HepG2 (cell line): Measurements from ENCODE around the gene ENTPD5. TPM values are rescaled to one million over a fixed set of nuclear protein-coding genes. Genes with fewer than 3 reads are reported as not detected.

Experiments used
- ATAC-seq: fragments of 200-7000 bp; cut with Tn5 transposase; 3 replicates; pipeline ENCODE4 v1.9.1; 2020; ENCODE audit warnings: mild to moderate bottlenecking, moderate library complexity
- BruUV-seq: library from RNA; stranded (reverse); fragments of 400-500 nt; replicated peaks from 2 replicates; lab custom pipeline; 2021; lab: Mats Ljungman, UMichigan
- CTCF ChIA-PET: fragments of 300-600 bp; formaldehyde crosslinking; extraction: SDS; loops from one replicate; lab custom pipeline; 2021; ENCODE audit warnings: low total read pairs, inconsistent platforms, low intra/inter-chr PET ratio; lab: Yijun Ruan, JAX
- POLR2A ChIA-PET: fragments of 350-600 bp; sonication (Branson Sonifier 250); formaldehyde crosslinking; loops from one replicate; lab custom pipeline; 2020; ENCODE audit warnings: antibody characterized with exemption, inconsistent platforms; lab: Yijun Ruan, JAX
- DNase-seq: peaks from one replicate; pipeline ENCODE4 v3.0.0-alpha.2; 2015; ENCODE audit warnings: low spot score
- FAIRE-seq: peaks from 3 replicates; lab custom pipeline; 2011; peaks lifted over from hg19 to GRCh38; lab: Jason Lieb, UNC
- H2AFZ ChIP-seq: one replicate; pipeline ENCODE4 v1.6.1; 2011; ENCODE audit warnings: low read length, inconsistent platforms
- H3K27ac ChIP-seq: fragments of 300-600 bp; 3 replicates; pipeline ENCODE4 v1.8.0; 2011; ENCODE audit warnings: mixed run types, mild to moderate bottlenecking, mixed read lengths, low read length, inconsistent platforms; ENCODE audit not compliant: insufficient read depth; ENCODE audit errors: extremely low read length
- H3K27me3 ChIP-seq, 2 experiments: fragments of 200-600 bp in 1 of 2; 2 replicates in 1 of 2; 3 replicates in 1 of 2; pipeline versions ENCODE4 v1.6.0 to v1.8.0; 2011; ENCODE audit warnings: low read length in 2 of 2, mild to moderate bottlenecking in 2 of 2, moderate library complexity in 2 of 2, inconsistent platforms in 1 of 2; ENCODE audit not compliant: insufficient read depth in 2 of 2, control insufficient read depth in 1 of 2
- H3K36me3 ChIP-seq, 2 experiments: fragments of 200-600 bp in 1 of 2; replicated peaks in 1 of 2; 2 replicates in 1 of 2; 3 replicates in 1 of 2; pipeline versions ENCODE4 v1.5.1 to v1.8.0; 2011; ENCODE audit warnings: low read length in 2 of 2, inconsistent platforms in 1 of 2; ENCODE audit not compliant: insufficient read depth in 2 of 2, control insufficient read depth in 1 of 2
- H3K4me1 ChIP-seq: 2 replicates; pipeline ENCODE4 v1.5.1; 2012; ENCODE audit warnings: low read length, inconsistent platforms; ENCODE audit not compliant: insufficient read depth
- H3K4me2 ChIP-seq: 2 replicates; pipeline ENCODE4 v1.6.0; 2011; ENCODE audit warnings: low read depth, low read length, inconsistent platforms
- H3K4me3 ChIP-seq, 3 experiments: fragments of 200-600 bp in 1 of 3; sonication (generic), shearing (Covaris generic) in 1 of 3; replicated peaks in 1 of 3; 2 replicates each; pipeline ENCODE4 v1.5.1; 2011 to 2016; ENCODE audit warnings: low read length in 3 of 3, inconsistent platforms in 2 of 3, low read depth in 2 of 3, mild to moderate bottlenecking in 2 of 3, control low read depth in 1 of 3, mixed read lengths in 1 of 3; ENCODE audit not compliant: insufficient read depth in 1 of 3
- H3K79me2 ChIP-seq: one replicate; pipeline ENCODE4 v1.6.1; 2011; ENCODE audit warnings: low read length, inconsistent platforms; ENCODE audit not compliant: insufficient read depth
- H3K9ac ChIP-seq: 2 replicates; pipeline ENCODE4 v1.6.0; 2011; ENCODE audit warnings: mild to moderate bottlenecking, low read depth, low read length, inconsistent platforms; ENCODE audit not compliant: insufficient read depth
- H3K9me3 ChIP-seq: 2 replicates; pipeline ENCODE4 v1.5.1; 2012; ENCODE audit warnings: mild to moderate bottlenecking, low read length
- H4K20me1 ChIP-seq: 2 replicates; pipeline ENCODE4 v1.6.0; 2011; ENCODE audit warnings: inconsistent platforms, mild to moderate bottlenecking, low read length, moderate library complexity; ENCODE audit not compliant: insufficient read depth
- ATRX ChIP-seq: sonication (generic); formaldehyde crosslinking; IDR thresholded peaks from 2 replicates; pipeline ENCODE4 v1.4.0; 2020; ENCODE audit warnings: missing genetic modification reagents, borderline replicate concordance
- DNMT1 ChIP-seq: sonication (generic); formaldehyde crosslinking; IDR thresholded peaks from 2 replicates; pipeline ENCODE4 v1.5.1; 2020; ENCODE audit warnings: mild to moderate bottlenecking, missing genetic modification reagents
- HNRNPL ChIP-seq: fragments of 200-400 bp; formaldehyde crosslinking; IDR thresholded peaks from 2 replicates; pipeline ENCODE4 v1.6.1; 2017; ENCODE audit warnings: mild to moderate bottlenecking, low read depth, low read length
- KDM5B ChIP-seq: sonication (generic); formaldehyde crosslinking; IDR thresholded peaks from 2 replicates; pipeline ENCODE4 v1.4.0; 2020; ENCODE audit warnings: missing genetic modification reagents, mild to moderate bottlenecking, borderline replicate concordance
- MXD4 ChIP-seq: IDR thresholded peaks from 2 replicates; pipeline ENCODE4 v1.6.1; 2016; ENCODE audit warnings: mild to moderate bottlenecking, missing biosample characterization, missing genetic modification reagents
- NPAS2 ChIP-seq: sonication (generic); formaldehyde crosslinking; IDR thresholded peaks from 2 replicates; pipeline ENCODE4 v1.8.0; 2022; ENCODE audit warnings: mild to moderate bottlenecking, missing genetic modification reagents, borderline replicate concordance
- PLRG1 ChIP-seq: fragments of 450-650 bp; conservative IDR thresholded peaks from 2 replicates; pipeline ENCODE4 v1.6.1; 2016
- SMARCE1 ChIP-seq: fragments of 450-650 bp; IDR thresholded peaks from 2 replicates; pipeline ENCODE4 v1.6.1; 2017; ENCODE audit warnings: borderline replicate concordance
- ZBTB4 ChIP-seq: sonication (generic); formaldehyde crosslinking; IDR thresholded peaks from 2 replicates; pipeline ENCODE4 v1.4.0; 2020; ENCODE audit warnings: missing genetic modification reagents, mild to moderate bottlenecking, borderline replicate concordance
- ZFP62 ChIP-seq: sonication (generic); formaldehyde crosslinking; IDR thresholded peaks from 2 replicates; pipeline ENCODE4 v1.4.0; 2020; ENCODE audit warnings: missing genetic modification reagents
- ZFYVE20 ChIP-seq: sonication (generic); formaldehyde crosslinking; IDR thresholded peaks from 2 replicates; pipeline ENCODE4 v1.8.0; 2023; ENCODE audit warnings: low read depth, mild to moderate bottlenecking, moderate library complexity, missing genetic modification reagents, borderline replicate concordance
- ZNF276 ChIP-seq: sonication (generic); formaldehyde crosslinking; IDR thresholded peaks from 2 replicates; pipeline ENCODE4 v1.4.0; 2020; ENCODE audit warnings: mild to moderate bottlenecking, low read depth, missing genetic modification reagents
- ZNF335 ChIP-seq: sonication (generic); formaldehyde crosslinking; IDR thresholded peaks from 2 replicates; pipeline ENCODE4 v1.4.0; 2020; ENCODE audit warnings: missing genetic modification reagents
- ZNF382 ChIP-seq: sonication (generic); formaldehyde crosslinking; IDR thresholded peaks from 2 replicates; pipeline ENCODE4 v1.5.0; 2020; ENCODE audit warnings: missing genetic modification reagents, mild to moderate bottlenecking, borderline replicate concordance
- ZNF431 ChIP-seq: sonication (generic); formaldehyde crosslinking; IDR thresholded peaks from 2 replicates; pipeline ENCODE4 v1.9.0; 2022; ENCODE audit warnings: missing genetic modification reagents, low read depth, mild to moderate bottlenecking, borderline replicate concordance
- ZNF674 ChIP-seq: sonication (generic); formaldehyde crosslinking; IDR thresholded peaks from 2 replicates; pipeline ENCODE4 v1.5.0; 2020; ENCODE audit warnings: low read depth, mild to moderate bottlenecking, missing genetic modification reagents
- ZNF782 ChIP-seq: sonication (generic); formaldehyde crosslinking; IDR thresholded peaks from 2 replicates; pipeline ENCODE4 v1.4.0; 2020; ENCODE audit warnings: missing genetic modification reagents, mild to moderate bottlenecking, borderline replicate concordance
- whole genome bisulfite sequencing: methylation state at CpG from one replicate; pipeline ENCODE4 v1.1.6; 2017; ENCODE audit warnings: low lambda C conversion rate; 5-methylcytosine and 5-hydroxymethylcytosine counted together
- in situ Hi-C: cut with HindIII; loops from 2 replicates; pipeline ENCODE4 v1.10.0; 2017; ENCODE audit warnings: low pct_unique_long_range_greater_than_20kb; ENCODE audit not compliant: extremely low pct_ligation_motif_present
- intact Hi-C: fragments of 100-400 bp; cut with micrococcal nuclease; formaldehyde crosslinking; loops from one replicate; pipeline ENCODE4 v1.10.0; 2022; ENCODE audit not compliant: unreplicated experiment
- polyA plus RNA-seq, 8 experiments: library from polyadenylated mRNA; depleted of rRNA in 3 of 8; stranded (reverse) in 7 of 8; unstranded in 1 of 8; fragments of >200 nt; fragmentation: Illumina TruSeq in 4 of 8; extraction: Trizol in 4 of 8; gene quantifications; 2 replicates each; pipeline versions ENCODE4 v1.2.1 to v1.2.3, GENCODE V29; 2011 to 2016; ENCODE audit warnings: low read depth in 4 of 8, missing spikeins in 1 of 8, mixed read lengths in 1 of 8; ENCODE audit not compliant: insufficient read depth in 1 of 8
- total RNA-seq, 5 experiments: library from RNA; depleted of rRNA; stranded (reverse); fragments of >200 nt; fragmentation: Illumina TruSeq; extraction: Trizol; gene quantifications; 2 replicates each; pipeline ENCODE4 v1.2.3, GENCODE V29; 2016; ENCODE audit warnings: low read depth in 1 of 5

ENTPD5 gene
- total and polyA plus RNA-seq, 2 of the 13 experiments (the other 11 are each of a cell fraction or from before 2014, with no cell fraction given), result 33.8 to 43.3 TPM

- peaks cover under 1 to 7% of the 10 kb centered on the region in 2 experiments; a peak in 3 of 5 replicates for H3K36me3 ChIP-seq
- ChIA-PET CTCF (no interaction called here), POLR2A (interaction anchor here (0.6 to 2.9 kb wide), 23 partner anchors 8 to 190 kb away, joined by 3 to 24 read pairs (median 4); partner anchors contain the start of genes ALDH6A1, BBOF1, ENTPD5 and PTGR2)
- WGBS, result 1% methylated on average over 33 of the region's 70 CpGs
- H3K4me2 ChIP-seq, result peak within 1 kb of the TSS; percentile 85
- peak; percentile 95 for ATAC-seq
- no peaks in the 10 kb centered on the region for H4K20me1 ChIP-seq
- H3K79me2 ChIP-seq, result no peaks in the 10 kb centered on the region
- peak; percentile 95 for DNase-seq
- in situ Hi-C loops, result loop anchor here (5.0 kb wide), 1 partner anchor 67 kb away; the partner anchor contains the start of genes BBOF1 and ENTPD5
- BruUV-seq, result no TSS peak
- FAIRE-seq, result peak; percentile 80
- no peak within 1 kb of the TSS for H2AFZ ChIP-seq
- H3K4me1 ChIP-seq, result peaks cover 11% of the 10 kb centered on the region
- H3K4me3 ChIP-seq, result peak within 1 kb of the TSS; percentile 61 to 82 (median 78)
- intact Hi-C loops, result loop anchor here (2.0 to 5.0 kb wide), 2 partner anchors 47 to 87 kb away; no protein-coding TSS in a partner anchor
- peak within 1 kb of the TSS; percentile 97 for H3K9ac ChIP-seq
- H3K9me3 ChIP-seq, result no peaks in the 10 kb centered on the region
- H3K27ac ChIP-seq, result peak within 1 kb of the TSS; percentile 99
- H3K27me3 ChIP-seq, result no peaks in the 10 kb centered on the region
- TF ChIP-seq PLRG1, result no peak
- peak; percentile 88; the same call in 1 of the 2 replicates for TF ChIP-seq KDM5B (CRISPR knock-in tag)
- TF ChIP-seq MXD4, result peak; percentile 80
- TF ChIP-seq ZNF382 (CRISPR knock-in tag), result no peak
- TF ChIP-seq HNRNPL, result no peak
- TF ChIP-seq ZNF782, result 0 out of 2 replicates have a peak, but pooled peaks have one; percentile 50
- no peak for TF ChIP-seq NPAS2 (CRISPR knock-in tag)
- no peak for TF ChIP-seq ZNF431 (CRISPR knock-in tag)
- peak; percentile 61; the same call in 1 of the 2 replicates for TF ChIP-seq ZNF335 (CRISPR knock-in tag)
- TF ChIP-seq ATRX, result no peak
- TF ChIP-seq ZNF674 (CRISPR knock-in tag), result no peak
- 0 out of 2 replicates have a peak, but pooled peaks have one; percentile 77 for TF ChIP-seq ZFYVE20 (CRISPR knock-in tag)
- peak; percentile 19; the same call in 1 of the 2 replicates for TF ChIP-seq ZBTB4 (CRISPR knock-in tag)
- no peak for TF ChIP-seq ZNF276 (CRISPR knock-in tag)
- no peak for TF ChIP-seq ZFP62 (CRISPR knock-in tag)
- TF ChIP-seq DNMT1 (CRISPR knock-in tag), result 0 out of 2 replicates have a peak, but pooled peaks have one; percentile 40
- TF ChIP-seq SMARCE1, result no peak
Measured at GRCh38 chr14:73949752-73950734, 69.0 kb downstream of the ENTPD5 start, which contains the start of the genes COQ6 and FAM161B. Gene COQ6 (plus strand): TSS chr14:73950302. CDS start chr14:73950333, 31 bp downstream. Gene FAM161B (minus strand): TSS chr14:73950094. CDS start chr14:73950026, 68 bp downstream.
